H9 (cell line): ENCODE data around the gene KAZN. TPM values are rescaled to one million over a fixed set of nuclear protein-coding genes. Genes with fewer than 3 reads are reported as not detected.

Experiments used
- DNase-seq: peaks from one replicate; pipeline ENCODE4 v3.0.0-alpha.2; 2017
- H2AFZ ChIP-seq: one replicate; pipeline ENCODE4 v1.6.1; 2013; ENCODE audit warnings: mild to moderate bottlenecking, low read length, control low read depth, moderate library complexity
- H2AK5ac ChIP-seq: 2 replicates; pipeline ENCODE4 v1.6.1; 2013; ENCODE audit warnings: low read length, control low read depth, mixed read lengths; ENCODE audit not compliant: insufficient read length
- H2BK120ac ChIP-seq: one replicate; pipeline ENCODE4 v1.6.1; 2013; ENCODE audit warnings: low read depth, mild to moderate bottlenecking, low read length, control low read depth, inconsistent platforms; ENCODE audit not compliant: poor library complexity, severe bottlenecking
- H2BK12ac ChIP-seq: 2 replicates; pipeline ENCODE4 v1.6.1; 2013; ENCODE audit warnings: low read length, control low read depth, mixed read lengths, low read depth; ENCODE audit not compliant: insufficient read length
- H2BK15ac ChIP-seq: 2 replicates; pipeline ENCODE4 v1.6.1; 2013; ENCODE audit warnings: low read depth, low read length, control low read depth
- H2BK20ac ChIP-seq: one replicate; pipeline ENCODE4 v1.6.1; 2013; ENCODE audit warnings: low read depth, mild to moderate bottlenecking, low read length, control low read depth, inconsistent platforms; ENCODE audit not compliant: poor library complexity, severe bottlenecking
- H2BK5ac ChIP-seq: 2 replicates; pipeline ENCODE4 v1.6.1; 2013; ENCODE audit warnings: low read length, control low read depth, mixed read lengths; ENCODE audit not compliant: insufficient read length
- H3K14ac ChIP-seq: 2 replicates; pipeline ENCODE4 v1.6.1; 2013; ENCODE audit warnings: low read length, control low read depth; ENCODE audit not compliant: insufficient read depth
- H3K18ac ChIP-seq: 2 replicates; pipeline ENCODE4 v1.6.1; 2013; ENCODE audit warnings: low read depth, mild to moderate bottlenecking, mixed read lengths, low read length, control low read depth; ENCODE audit not compliant: insufficient read length
- H3K23ac ChIP-seq: 2 replicates; pipeline ENCODE4 v1.6.1; 2013; ENCODE audit warnings: low read length, control low read depth, mixed read lengths, low read depth; ENCODE audit not compliant: insufficient read length
- H3K23me2 ChIP-seq: 2 replicates; pipeline ENCODE4 v1.6.1; 2013; ENCODE audit warnings: low read depth, mild to moderate bottlenecking, mixed read lengths, low read length, control low read depth; ENCODE audit not compliant: insufficient read length, poor library complexity, severe bottlenecking
- H3K27ac ChIP-seq: 2 replicates; pipeline ENCODE4 v1.5.1; 2013; ENCODE audit warnings: low read length, control low read depth, mixed read lengths, low read depth; ENCODE audit not compliant: insufficient read length
- H3K27me3 ChIP-seq: 2 replicates; pipeline ENCODE4 v1.6.1; 2013; ENCODE audit warnings: low read length, control low read depth, inconsistent platforms; ENCODE audit not compliant: insufficient read depth
- H3K4ac ChIP-seq: 2 replicates; pipeline ENCODE4 v1.6.1; 2013; ENCODE audit warnings: low read depth, mild to moderate bottlenecking, control low read depth, inconsistent platforms, low read length, moderate library complexity
- H3K4me1 ChIP-seq: 2 replicates; pipeline ENCODE4 v1.6.1; 2013; ENCODE audit warnings: low read length, control low read depth, inconsistent platforms; ENCODE audit not compliant: insufficient read depth
- H3K4me2 ChIP-seq: 2 replicates; pipeline ENCODE4 v1.6.1; 2013; ENCODE audit warnings: low read length, control low read depth, mixed read lengths; ENCODE audit not compliant: insufficient read length, insufficient read depth
- H3K56ac ChIP-seq: 2 replicates; pipeline ENCODE4 v1.6.1; 2013; ENCODE audit warnings: low read depth, mild to moderate bottlenecking, mixed read lengths, low read length, control low read depth; ENCODE audit not compliant: insufficient read length
- H3K79me1 ChIP-seq: 2 replicates; pipeline ENCODE4 v1.6.1; 2013; ENCODE audit warnings: low read depth, mild to moderate bottlenecking, moderate library complexity, low read length, control low read depth, inconsistent platforms; ENCODE audit not compliant: insufficient read depth, poor library complexity, severe bottlenecking
- H3K79me2 ChIP-seq: 2 replicates; pipeline ENCODE4 v1.6.1; 2013; ENCODE audit warnings: low read length, control low read depth, inconsistent platforms; ENCODE audit not compliant: insufficient read depth
- H3K9ac ChIP-seq: 2 replicates; pipeline ENCODE4 v1.6.1; 2013; ENCODE audit warnings: low read length, control low read depth, mixed read lengths; ENCODE audit not compliant: insufficient read length; ENCODE audit errors: extremely low read depth
- H3K9me3 ChIP-seq: one replicate; pipeline ENCODE4 v1.6.1; 2013; ENCODE audit warnings: low read depth, low read length, inconsistent platforms; ENCODE audit not compliant: control insufficient read depth
- H3T11ph ChIP-seq: one replicate; pipeline ENCODE4 v1.6.1; 2013; ENCODE audit warnings: mild to moderate bottlenecking, low read length, control low read depth, inconsistent platforms
- H4K20me1 ChIP-seq: one replicate; pipeline ENCODE4 v1.6.1; 2013; ENCODE audit not compliant: control insufficient read depth, insufficient read length, insufficient read depth
- H4K5ac ChIP-seq: 2 replicates; pipeline ENCODE4 v1.6.1; 2013; ENCODE audit warnings: low read depth, mild to moderate bottlenecking, mixed read lengths, low read length, control low read depth; ENCODE audit not compliant: insufficient read length
- H4K8ac ChIP-seq: replicated peaks from 2 replicates; pipeline ENCODE4 v1.6.1; 2013; ENCODE audit warnings: low read length, control low read depth, mixed read lengths, low read depth; ENCODE audit not compliant: insufficient read length
- H4K91ac ChIP-seq: 2 replicates; pipeline ENCODE4 v1.6.1; 2013; ENCODE audit warnings: low read depth, mild to moderate bottlenecking, moderate library complexity, mixed read lengths, low read length, control low read depth; ENCODE audit not compliant: insufficient read length
- H3K27ac Mint-ChIP-seq, 3 experiments: 2 replicates in 2 of 3; 3 replicates in 1 of 3; pipeline ENCODE4 v1.8.0; 2020 to 2021; ENCODE audit warnings: mixed read lengths in 3 of 3, mild to moderate bottlenecking in 1 of 3, moderate library complexity in 1 of 3
- H3K27me3 Mint-ChIP-seq: 2 replicates; pipeline ENCODE4 v1.8.0; 2021; ENCODE audit warnings: low read depth, mild to moderate bottlenecking, moderate library complexity, mixed read lengths
- H3K36me3 Mint-ChIP-seq, 3 experiments: 2 replicates in 2 of 3; 3 replicates in 1 of 3; pipeline ENCODE4 v1.8.0; 2020 to 2021; ENCODE audit warnings: low read depth in 3 of 3, mixed read lengths in 3 of 3; ENCODE audit not compliant: insufficient read depth in 1 of 3
- H3K4me1 Mint-ChIP-seq, 2 experiments: 2 replicates each; pipeline ENCODE4 v1.8.0; 2020; ENCODE audit warnings: mixed read lengths in 2 of 2
- H3K4me3 Mint-ChIP-seq, 2 experiments: 2 replicates in 1 of 2; 3 replicates in 1 of 2; pipeline ENCODE4 v1.8.0; 2020 to 2021; ENCODE audit warnings: mild to moderate bottlenecking in 2 of 2, mixed read lengths in 2 of 2, moderate library complexity in 1 of 2
- H3K9me3 Mint-ChIP-seq, 2 experiments: 2 replicates in 1 of 2; 3 replicates in 1 of 2; pipeline ENCODE4 v1.8.0; 2020; ENCODE audit warnings: mild to moderate bottlenecking in 2 of 2, mixed read lengths in 2 of 2, moderate library complexity in 1 of 2
- CTCF ChIP-seq: fragments of 200-600 bp; sonication (generic); conservative IDR thresholded peaks from 3 replicates; pipeline ENCODE4 v1.8.0; 2021; ENCODE audit warnings: antibody characterized with exemption, mild to moderate bottlenecking
- WGBS: extraction: QIAGEN DNeasy Blood & Tissue Kit; methylation state at CpG from one replicate; pipeline ENCODE4 v1.1.7; 2013; ENCODE audit warnings: missing lambda C conversion rate, low lambda C conversion rate, mixed read lengths; ENCODE audit not compliant: insufficient read length; ENCODE audit errors: extremely low coverage; 5-methylcytosine and 5-hydroxymethylcytosine counted together
- total RNA-seq: library from RNA; stranded (reverse); gene quantifications from 2 replicates; pipeline ENCODE4 v1.2.1, GENCODE V29; 2021

KAZN gene
- total RNA-seq, 1 experiment from 2014 or later: 7.6 TPM

- no peak overlapping the region for H3K23ac ChIP-seq
- Mint-ChIP-seq H3K4me3 (no peak overlapping the region), H3K27me3 (no peaks in the 10 kb centered on the region; the same call in none of the 2 replicates), H3K9me3 (no peaks in the 10 kb centered on the region), H3K4me1 (peaks cover 3 to 4% of the 10 kb centered on the region in 2 experiments; a peak in 2 of 4 replicates), H3K36me3 (no peaks in the 10 kb centered on the region; a peak in 1 of 7 replicates), H3K27ac (no peak overlapping the region)
- no peak overlapping the region for H3K27ac ChIP-seq
- no peaks in the 10 kb centered on the region for H3K79me2 ChIP-seq
- H2AFZ ChIP-seq: no peak overlapping the region
- H3K9me3 ChIP-seq: no peaks in the 10 kb centered on the region
- H3K4me1 ChIP-seq: no peaks in the 10 kb centered on the region; the same call in 1 of the 2 replicates
- no peak overlapping the region for H4K91ac ChIP-seq
- WGBS: no CpG with 5 or more reads among the region's 3 CpGs
- no peak overlapping the region for H3K56ac ChIP-seq
- no peak overlapping the region for H3T11ph ChIP-seq
- no peak overlapping the region for H3K9ac ChIP-seq
- no peak overlapping the region for H3K4me2 ChIP-seq
- no peak overlapping the region for H2AK5ac ChIP-seq
- H2BK120ac ChIP-seq: no peak overlapping the region
- no peaks in the 10 kb centered on the region for H4K20me1 ChIP-seq
- H4K8ac ChIP-seq: no peak overlapping the region
- H2BK20ac ChIP-seq: no peak overlapping the region
- no peak overlapping the region for H3K4ac ChIP-seq
- no peak overlapping the region for H3K18ac ChIP-seq
- no peak overlapping the region for H3K14ac ChIP-seq
- no peaks in the 10 kb centered on the region for H3K27me3 ChIP-seq
- peak; percentile 45; the same call in 2 of the 3 replicates for TF ChIP-seq CTCF
- H4K5ac ChIP-seq: no peak overlapping the region
- H2BK12ac ChIP-seq: no peak overlapping the region
- H2BK15ac ChIP-seq: no peak overlapping the region
- no peak for DNase-seq
- no peaks in the 10 kb centered on the region for H3K23me2 ChIP-seq
- H2BK5ac ChIP-seq: no peak overlapping the region
- H3K79me1 ChIP-seq: no peaks in the 10 kb centered on the region
These were observed 9.8 kb downstream of the KAZN start for GRCh38 chr1:14608308-14608707.
